ENCODE measurements around the gene PSMB5. TPM values are rescaled to one million over a fixed set of nuclear protein-coding genes. Genes with fewer than 3 reads are reported as not detected.

PSMB5 gene
- total and polyA plus RNA-seq, 9 of the 15 experiments (the other 6 are each of a cell fraction or from before 2014, with no cell fraction given): 198 to 1,870 (median 269) TPM

DNA sequence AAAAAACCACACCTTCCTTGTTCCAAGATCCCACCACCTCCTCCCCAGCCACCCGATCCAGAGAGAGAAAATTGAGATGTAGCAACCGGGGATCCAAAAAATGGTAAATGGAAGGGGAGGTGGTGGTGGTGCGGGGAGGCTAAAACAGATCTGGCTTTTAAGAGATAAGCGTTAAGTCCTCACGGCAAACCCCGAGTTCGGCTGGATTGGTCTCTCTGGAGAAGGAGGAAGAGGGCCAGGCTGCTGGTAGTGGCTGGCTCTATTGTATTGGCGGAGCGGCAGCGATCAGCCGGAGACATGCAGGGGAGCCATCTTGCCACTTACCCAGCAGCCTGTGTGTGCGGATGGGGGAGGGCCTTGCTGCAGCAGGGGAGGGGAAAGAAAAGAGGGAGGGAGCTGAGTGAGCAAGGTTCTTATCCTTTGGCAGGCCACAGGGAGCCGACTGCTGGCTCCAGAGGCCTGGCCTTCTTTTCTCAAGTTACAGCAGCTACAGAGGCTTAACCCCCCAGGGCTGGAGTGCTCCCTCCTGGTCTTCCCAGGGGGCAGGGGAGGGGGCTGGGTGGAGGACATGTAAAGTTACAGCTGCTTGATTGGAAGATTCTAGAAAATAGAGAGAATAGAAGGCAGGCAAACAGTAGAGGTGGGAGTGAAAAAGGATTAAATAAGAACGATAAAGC is 36.7 kb upstream of the PSMB5 start (continued):
- TF ChIP-seq, protein P1, sequence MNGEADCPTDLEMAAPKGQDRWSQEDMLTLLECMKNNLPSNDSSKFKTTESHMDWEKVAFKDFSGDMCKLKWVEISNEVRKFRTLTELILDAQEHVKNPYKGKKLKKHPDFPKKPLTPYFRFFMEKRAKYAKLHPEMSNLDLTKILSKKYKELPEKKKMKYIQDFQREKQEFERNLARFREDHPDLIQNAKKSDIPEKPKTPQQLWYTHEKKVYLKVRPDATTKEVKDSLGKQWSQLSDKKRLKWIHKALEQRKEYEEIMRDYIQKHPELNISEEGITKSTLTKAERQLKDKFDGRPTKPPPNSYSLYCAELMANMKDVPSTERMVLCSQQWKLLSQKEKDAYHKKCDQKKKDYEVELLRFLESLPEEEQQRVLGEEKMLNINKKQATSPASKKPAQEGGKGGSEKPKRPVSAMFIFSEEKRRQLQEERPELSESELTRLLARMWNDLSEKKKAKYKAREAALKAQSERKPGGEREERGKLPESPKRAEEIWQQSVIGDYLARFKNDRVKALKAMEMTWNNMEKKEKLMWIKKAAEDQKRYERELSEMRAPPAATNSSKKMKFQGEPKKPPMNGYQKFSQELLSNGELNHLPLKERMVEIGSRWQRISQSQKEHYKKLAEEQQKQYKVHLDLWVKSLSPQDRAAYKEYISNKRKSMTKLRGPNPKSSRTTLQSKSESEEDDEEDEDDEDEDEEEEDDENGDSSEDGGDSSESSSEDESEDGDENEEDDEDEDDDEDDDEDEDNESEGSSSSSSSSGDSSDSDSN (IDR thresholded peaks at IDR 0.05; ENCODE audit: borderline replicate concordance in 1 of 2, low read depth in 2 of 2, low read length in 2 of 2): peak; percentile 36 to 61; a peak in 2 of 4 replicates
- peak; percentile 39; the same call in 1 of the 2 replicates for TF ChIP-seq HBP1 (CRISPR knock-in tag; IDR thresholded peaks at IDR 0.05)
- TF ChIP-seq FOSL1 (tag; conservative IDR thresholded peaks at IDR 0.05): peak; percentile 28; the same call in 1 of the 2 replicates
- TF ChIP-seq, protein P2, sequence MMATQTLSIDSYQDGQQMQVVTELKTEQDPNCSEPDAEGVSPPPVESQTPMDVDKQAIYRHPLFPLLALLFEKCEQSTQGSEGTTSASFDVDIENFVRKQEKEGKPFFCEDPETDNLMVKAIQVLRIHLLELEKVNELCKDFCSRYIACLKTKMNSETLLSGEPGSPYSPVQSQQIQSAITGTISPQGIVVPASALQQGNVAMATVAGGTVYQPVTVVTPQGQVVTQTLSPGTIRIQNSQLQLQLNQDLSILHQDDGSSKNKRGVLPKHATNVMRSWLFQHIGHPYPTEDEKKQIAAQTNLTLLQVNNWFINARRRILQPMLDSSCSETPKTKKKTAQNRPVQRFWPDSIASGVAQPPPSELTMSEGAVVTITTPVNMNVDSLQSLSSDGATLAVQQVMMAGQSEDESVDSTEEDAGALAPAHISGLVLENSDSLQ (IDR thresholded peaks at IDR 0.05): 0 out of 2 replicates have a peak, but pooled peaks have one; percentile 16
- peak; percentile 28 for TF ChIP-seq NUFIP1 (IDR thresholded peaks at IDR 0.05; ENCODE audit: partially characterized antibody)
- TF ChIP-seq SIN3A (IDR thresholded peaks at IDR 0.05; ENCODE audit: borderline replicate concordance in 2 of 2, control insufficient read depth in 1 of 2, low read depth in 2 of 2, low read length in 2 of 2): 0 out of 4 replicates have a peak, but pooled peaks of 1 of the 2 experiments have one; percentile 62
- TF ChIP-seq, protein P3, sequence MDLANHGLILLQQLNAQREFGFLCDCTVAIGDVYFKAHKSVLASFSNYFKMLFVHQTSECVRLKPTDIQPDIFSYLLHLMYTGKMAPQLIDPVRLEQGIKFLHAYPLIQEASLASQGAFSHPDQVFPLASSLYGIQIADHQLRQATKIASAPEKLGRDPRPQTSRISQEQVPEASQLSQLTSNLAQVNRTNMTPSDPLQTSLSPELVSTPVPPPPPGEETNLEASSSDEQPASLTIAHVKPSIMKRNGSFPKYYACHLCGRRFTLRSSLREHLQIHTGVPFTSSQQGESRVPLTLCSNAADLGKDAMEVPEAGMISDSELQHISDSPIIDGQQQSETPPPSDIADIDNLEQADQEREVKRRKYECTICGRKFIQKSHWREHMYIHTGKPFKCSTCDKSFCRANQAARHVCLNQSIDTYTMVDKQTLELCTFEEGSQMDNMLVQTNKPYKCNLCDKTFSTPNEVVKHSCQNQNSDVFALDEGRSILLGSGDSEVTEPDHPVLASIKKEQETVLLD (IDR thresholded peaks at IDR 0.05): 0 out of 2 replicates have a peak, but pooled peaks have one; percentile 11
- no peak for TF ChIP-seq ZNF282 (CRISPR knock-in tag; IDR thresholded peaks at IDR 0.05)
- TF ChIP-seq MED1 (CRISPR knock-in tag; IDR thresholded peaks at IDR 0.05; ENCODE audit: borderline replicate concordance): no peak
- TF ChIP-seq ZC3H11A (IDR thresholded peaks at IDR 0.05; ENCODE audit: low read depth, low read length): no peak
- TF ChIP-seq, protein P4, sequence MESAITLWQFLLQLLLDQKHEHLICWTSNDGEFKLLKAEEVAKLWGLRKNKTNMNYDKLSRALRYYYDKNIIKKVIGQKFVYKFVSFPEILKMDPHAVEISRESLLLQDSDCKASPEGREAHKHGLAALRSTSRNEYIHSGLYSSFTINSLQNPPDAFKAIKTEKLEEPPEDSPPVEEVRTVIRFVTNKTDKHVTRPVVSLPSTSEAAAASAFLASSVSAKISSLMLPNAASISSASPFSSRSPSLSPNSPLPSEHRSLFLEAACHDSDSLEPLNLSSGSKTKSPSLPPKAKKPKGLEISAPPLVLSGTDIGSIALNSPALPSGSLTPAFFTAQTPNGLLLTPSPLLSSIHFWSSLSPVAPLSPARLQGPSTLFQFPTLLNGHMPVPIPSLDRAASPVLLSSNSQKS (CRISPR knock-in tag; IDR thresholded peaks at IDR 0.05): no peak
- TF ChIP-seq ZNF41 (CRISPR knock-in tag; conservative IDR thresholded peaks at IDR 0.05): no peak
- 0 out of 2 replicates have a peak, but pooled peaks have one; percentile 15 for TF ChIP-seq SP1 (CRISPR knock-in tag; IDR thresholded peaks at IDR 0.05)
- TF ChIP-seq HLTF (IDR thresholded peaks at IDR 0.05): no peak; the same call in 1 of the 2 replicates
- TF ChIP-seq POLR2A (conservative IDR thresholded peaks at IDR 0.05): peak; percentile 94
- no peak for TF ChIP-seq MAFF (IDR thresholded peaks at IDR 0.05; ENCODE audit: low read length)
- TF ChIP-seq ZNF445 (CRISPR knock-in tag; IDR thresholded peaks at IDR 0.05; ENCODE audit: low read depth): no peak
- TF ChIP-seq ILK (tag; IDR thresholded peaks at IDR 0.05; ENCODE audit: borderline replicate concordance, low read depth): no peak
- peak; percentile 95 for TF ChIP-seq POLR2AphosphoS5 (IDR thresholded peaks at IDR 0.05; ENCODE audit: control insufficient read depth, insufficient read depth, low read depth, low read length)
- TF ChIP-seq, protein P5, sequence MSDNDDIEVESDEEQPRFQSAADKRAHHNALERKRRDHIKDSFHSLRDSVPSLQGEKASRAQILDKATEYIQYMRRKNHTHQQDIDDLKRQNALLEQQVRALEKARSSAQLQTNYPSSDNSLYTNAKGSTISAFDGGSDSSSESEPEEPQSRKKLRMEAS (CRISPR knock-in tag; IDR thresholded peaks at IDR 0.05): no peak
